HG03460 (cell line): ENCODE results near the gene RABGGTA.
A peak's percentile ranks its signal among the peaks of the same experiment; 100 is the strongest.

Experiments
- ATAC-seq: cut with Tn5 transposase; IDR thresholded peaks from one replicate; pipeline ENCODE4 v1.9.1; 2021; ENCODE audit not compliant: unreplicated experiment

The RABGGTA gene

GRCh38 chr14:24279301-24280186 lies 8.1 kb upstream of the RABGGTA start:
- peak; percentile 81 for ATAC-seq

GRCh38 chr14:24278424-24278823 lies 7.0 kb upstream of the RABGGTA start:
- ATAC-seq, result no peak

GRCh38 chr14:24277606-24278321 lies 6.4 kb upstream of the RABGGTA start:
- no peak for ATAC-seq

DNA sequence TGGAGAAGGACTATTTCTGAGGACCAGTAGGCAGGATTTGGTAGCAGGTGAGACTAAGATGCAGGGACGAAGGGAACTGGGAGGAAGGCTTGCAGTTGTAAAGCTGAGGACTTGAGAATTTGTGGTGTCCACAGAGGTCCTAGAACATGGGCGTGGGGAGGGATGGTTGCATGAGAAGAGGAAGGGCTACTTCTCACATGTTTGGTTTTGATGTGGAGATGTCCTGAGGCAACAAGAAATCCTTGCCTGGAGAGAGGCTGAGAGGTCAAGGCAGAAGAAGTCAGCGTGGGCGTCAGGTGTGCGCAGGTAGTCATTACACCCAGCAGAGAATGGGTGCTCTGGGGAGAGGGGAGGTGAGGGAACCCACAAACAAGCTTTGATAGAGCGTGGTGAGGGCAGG lies 5.7 kb upstream of the RABGGTA start:
- no peak for ATAC-seq

- ATAC-seq, result peak; percentile 43
Observed at GRCh38 chr14:24274101-24274543, 2.7 kb upstream of the RABGGTA start.

- no peak for ATAC-seq
Observed at GRCh38 chr14:24273422-24273998, 2.1 kb upstream of the RABGGTA start.

DNA sequence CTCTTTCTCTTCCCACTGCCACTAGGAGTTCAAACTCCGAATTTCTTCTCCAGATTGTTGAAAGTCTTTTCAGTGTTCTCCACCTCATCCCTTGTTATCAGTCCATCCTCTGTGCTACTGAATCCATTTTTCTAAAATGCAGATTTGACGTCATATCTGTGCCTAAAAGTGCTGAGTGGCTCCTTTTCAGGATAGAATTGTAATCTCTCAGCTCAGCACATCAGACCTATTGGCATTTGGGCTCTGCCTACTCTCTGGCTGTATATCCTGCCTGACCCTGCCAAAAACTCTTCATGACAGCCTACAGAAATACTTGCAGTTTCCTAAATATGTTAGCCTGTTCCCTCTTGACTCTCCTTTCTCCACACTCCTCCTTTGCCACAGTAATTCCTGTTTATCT lies 1.1 kb upstream of the RABGGTA start:
- no peak for ATAC-seq

DNA sequence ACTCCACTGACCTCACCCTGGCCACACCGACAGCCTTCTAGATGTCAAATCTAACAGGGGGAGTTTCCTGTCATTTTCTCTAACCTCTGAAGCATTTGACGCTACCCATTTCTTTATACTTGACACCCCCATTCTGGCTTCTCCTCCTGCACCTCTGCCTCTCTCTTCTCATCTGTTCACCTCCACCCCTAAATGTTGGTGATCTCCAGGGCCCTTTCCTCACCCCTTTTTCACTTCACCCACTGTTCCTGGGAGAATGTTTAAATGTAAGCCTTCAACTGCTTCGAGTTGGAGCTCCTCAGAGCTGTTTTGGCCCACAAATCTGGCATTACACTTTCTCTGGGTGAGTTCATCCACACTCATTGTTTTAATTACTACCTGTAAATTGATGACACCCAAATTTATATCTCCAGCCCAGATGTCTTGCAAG lies 452 bp upstream of the RABGGTA start:
- ATAC-seq, result no peak

DNA sequence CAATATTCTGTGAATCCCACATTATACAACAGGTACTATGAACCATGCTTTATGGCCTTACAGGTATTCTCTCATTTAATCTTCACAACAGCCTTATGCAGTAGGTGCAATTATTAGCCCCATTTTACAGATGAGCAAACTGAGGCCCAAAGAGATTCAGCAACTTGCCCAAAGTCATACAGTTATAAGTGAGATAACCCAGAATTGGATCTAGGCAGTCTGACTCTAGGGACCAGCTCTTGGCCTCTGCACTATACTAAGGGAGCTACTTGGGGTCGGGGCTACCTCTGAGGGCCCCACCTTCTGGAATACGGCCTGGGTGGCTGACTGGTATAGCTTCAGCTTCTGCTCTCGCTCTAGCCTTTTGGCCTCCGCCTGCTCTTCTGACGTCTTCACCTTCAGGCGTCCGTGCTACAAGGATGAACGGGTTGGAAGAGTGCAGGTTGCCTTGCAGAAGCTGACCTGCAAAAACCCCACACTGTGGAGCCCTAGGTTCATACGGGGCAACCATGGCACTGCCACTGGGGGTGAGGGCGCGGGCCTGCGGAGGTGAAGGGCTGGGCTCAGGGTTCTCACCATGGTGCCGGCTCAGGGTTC lies 762 bp downstream of the RABGGTA start:
- no peak for ATAC-seq

GRCh38 chr14:24269910-24270536 lies 1.4 kb downstream of the RABGGTA start:
- ATAC-seq, result no peak

- no peak for ATAC-seq
Observed at GRCh38 chr14:24269368-24269767, 2.0 kb downstream of the RABGGTA start.

DNA sequence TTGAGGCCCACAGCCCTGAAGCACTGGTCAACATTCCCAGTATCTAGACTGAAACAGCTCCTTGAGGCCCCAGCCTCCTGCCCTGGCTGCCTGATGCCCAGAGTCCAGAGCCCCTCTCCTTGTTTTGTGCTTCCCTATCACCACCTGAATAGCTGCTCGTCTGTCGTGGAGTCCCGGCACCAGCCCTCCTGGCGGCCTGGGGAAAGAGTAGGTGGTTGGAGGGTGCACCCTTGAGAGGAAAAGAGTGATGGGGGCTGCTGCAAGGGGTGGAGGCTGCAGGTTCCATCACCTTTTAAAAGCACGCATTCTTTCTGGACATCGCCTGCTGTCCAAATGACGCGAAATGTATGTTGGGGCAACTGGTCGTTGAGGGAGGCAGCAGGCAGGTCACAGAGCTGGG lies 3.2 kb downstream of the RABGGTA start:
- ATAC-seq, result no peak

DNA sequence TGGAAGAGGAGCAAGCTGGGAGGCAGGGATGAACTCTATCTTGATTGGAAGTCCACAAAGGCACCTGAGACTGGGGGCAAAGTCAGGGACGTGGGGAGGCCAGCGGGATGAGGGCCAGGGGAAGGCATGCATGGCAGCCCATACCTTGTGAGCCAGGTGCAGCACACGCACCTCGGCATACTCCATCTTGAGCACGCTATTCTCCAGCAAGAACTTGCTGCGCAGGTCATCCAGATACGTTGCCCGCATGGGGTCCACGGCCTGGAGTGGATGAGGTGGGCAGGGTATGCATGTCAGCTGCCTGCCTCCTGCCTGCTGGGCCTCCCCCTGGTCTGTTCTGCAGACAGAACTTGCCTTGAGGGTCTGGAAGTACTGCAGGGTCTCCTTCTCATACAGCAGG lies 3.9 kb downstream of the RABGGTA start:
- ATAC-seq, result no peak

- no peak for ATAC-seq
Observed at GRCh38 chr14:24266344-24267244, 4.8 kb downstream of the RABGGTA start.

- ATAC-seq, result no peak
Observed at GRCh38 chr14:24264298-24264697, 7.1 kb downstream of the RABGGTA start.

DNA sequence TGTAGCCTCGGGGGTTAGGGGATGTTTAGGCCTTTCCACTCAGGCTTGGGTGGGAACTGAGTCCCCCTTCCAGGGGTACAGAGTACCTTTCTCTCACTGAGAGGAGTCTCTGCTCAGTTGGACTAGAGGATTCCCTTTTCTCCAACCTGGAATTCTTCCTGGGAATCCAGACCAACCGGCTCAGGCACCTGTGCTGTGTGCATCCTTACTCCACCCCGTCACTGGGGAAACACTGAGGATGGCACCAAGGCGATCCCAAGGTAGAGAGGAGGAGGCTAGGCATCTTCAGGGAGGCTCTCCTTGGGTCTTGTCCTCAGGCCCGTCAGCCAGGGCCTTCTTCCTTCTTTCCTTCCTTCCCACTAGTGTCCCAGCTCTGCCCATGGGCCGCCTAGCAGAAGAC lies 7.5 kb downstream of the RABGGTA start:
- no peak for ATAC-seq

DNA sequence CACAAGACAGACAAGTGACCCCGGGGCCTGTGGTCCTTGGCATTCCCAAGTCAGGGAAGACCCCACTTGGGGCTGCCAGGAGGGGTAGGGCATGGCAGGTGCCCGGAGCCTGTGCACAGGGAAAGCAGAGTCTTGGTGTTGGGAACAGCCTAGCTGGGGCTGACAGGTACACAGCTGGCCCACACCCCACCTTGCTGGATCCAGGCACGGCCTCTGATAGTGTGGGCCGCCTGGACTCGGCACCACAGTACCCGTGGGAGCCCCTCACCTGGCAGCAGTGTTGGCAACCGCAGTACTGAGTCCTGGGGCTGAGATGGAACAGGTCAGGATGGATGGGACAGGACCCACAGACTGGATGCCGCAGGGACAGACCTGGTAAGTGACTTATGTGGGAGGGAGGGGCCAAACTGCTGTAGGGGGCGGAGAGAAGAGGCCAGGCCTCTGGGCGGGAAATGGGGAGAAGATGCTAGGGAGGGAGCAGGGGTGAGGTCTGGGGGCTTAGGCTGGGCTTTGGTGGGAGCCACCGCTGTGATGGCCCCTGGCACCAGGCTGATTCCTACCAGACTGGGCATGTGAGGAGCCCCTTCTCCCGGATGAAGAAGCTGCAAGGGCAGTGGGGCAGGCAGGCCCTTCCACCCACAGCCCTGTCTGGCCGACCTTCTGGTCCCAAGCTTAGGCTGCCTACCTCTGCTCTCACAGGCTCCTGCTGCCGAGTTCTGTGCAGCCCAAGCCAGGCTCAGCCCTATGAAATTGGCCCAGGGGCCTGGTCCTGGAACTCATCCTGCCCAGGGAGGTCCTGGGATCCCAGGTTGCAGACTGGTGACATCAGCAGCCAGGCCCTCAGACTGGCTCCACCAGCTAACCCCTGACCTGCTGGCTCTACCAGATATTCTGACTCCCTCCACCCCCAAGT lies 8.3 kb downstream of the RABGGTA start, which contains the start of gene TGM1:
TGM1 (minus strand) TSS at position 357 of the 913 bp plus-strand sequence. CDS start 825 bp downstream, outside the sequence.
- no peak for ATAC-seq

- no peak for ATAC-seq
Observed at GRCh38 chr14:24261969-24262327, 9.4 kb downstream of the RABGGTA start.
